GM12892 (cell line): ENCODE results near the gene HLA-DOA.

Experiments
- POLR2A ChIP-seq: IDR thresholded peaks from 2 replicates; pipeline ENCODE4 v1.6.1; 2011; ENCODE audit warnings: low read depth, low read length, control low read depth
- TAF1 ChIP-seq: IDR thresholded peaks from 2 replicates; pipeline ENCODE4 v1.6.1; 2011; ENCODE audit warnings: low read depth, mild to moderate bottlenecking, control low read depth, low read length, borderline replicate concordance

DNA sequence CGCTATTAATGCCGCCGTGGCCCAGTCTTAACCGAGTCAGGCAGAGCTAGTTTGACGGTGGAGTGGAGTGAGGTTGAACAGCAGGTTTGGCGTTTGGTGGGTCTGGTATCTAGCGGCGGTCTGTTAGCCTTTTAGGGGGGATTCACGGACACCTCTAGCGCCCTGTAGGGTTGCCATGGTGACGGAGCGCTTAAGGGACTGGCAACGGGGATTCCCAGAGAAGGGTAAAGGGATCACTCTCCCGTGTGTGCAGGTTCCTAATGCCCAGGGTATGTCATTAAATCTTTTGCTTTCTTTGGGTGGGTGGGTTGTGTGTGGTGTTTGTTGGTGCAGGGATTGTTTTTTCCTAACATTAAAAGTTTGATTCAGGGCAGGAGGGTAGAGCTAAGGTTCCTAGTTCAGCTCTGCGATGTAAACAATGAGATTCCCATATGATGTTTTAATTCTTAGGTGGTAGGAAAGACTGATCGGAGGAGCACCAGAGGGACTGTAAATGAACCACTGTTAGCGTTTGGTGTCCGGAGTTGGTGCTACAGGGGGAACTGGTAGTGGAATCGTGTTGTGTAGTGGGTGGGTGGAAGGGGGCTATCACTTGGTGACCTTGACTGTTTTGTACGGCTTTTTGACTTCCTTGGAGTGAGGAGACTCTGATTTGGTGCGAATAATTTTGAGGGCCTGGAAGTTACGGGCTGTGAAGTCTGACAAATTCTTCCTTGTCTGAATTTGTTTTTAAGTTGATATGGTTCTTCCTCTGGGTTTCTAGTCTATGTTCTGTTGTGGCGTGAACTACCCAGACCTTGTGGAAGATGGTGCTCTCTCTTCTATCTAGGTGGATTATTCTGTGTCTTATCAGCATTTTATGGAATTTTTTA is 36.0 kb downstream of the HLA-DOA start:
- TF ChIP-seq POLR2A (no peak), TAF1 (no peak)
